H4 (cell line): ENCODE data around the gene CNNM2. TPM values are rescaled to one million over a fixed set of nuclear protein-coding genes. Genes with fewer than 3 reads are reported as not detected.

Experiments used
- total RNA-seq: library from RNA; depleted of rRNA; stranded (reverse); fragments of >200 nt; shearing (Covaris generic); gene quantifications from 2 replicates; pipeline ENCODE4 v1.2.3, GENCODE V29; 2014; rRNA removed

Gene CNNM2
- total RNA-seq, 1 experiment from 2014 or later: 3.4 TPM

Other genes with a start within 250 kb of the CNNM2 start
- 6.1 and 10.4 TPM in 2 replicates for gene ARL3, start 203.9 kb upstream of the CNNM2 start, total RNA-seq
- 2.5 and 3.3 TPM in 2 replicates for gene SFXN2, start 203.7 kb upstream of the CNNM2 start, total RNA-seq
- gene WBP1L, start 174.3 kb upstream of the CNNM2 start, total RNA-seq: 15.7 and 22.8 TPM in 2 replicates
- not detected in 2 replicates for gene CYP17A1, start 80.9 kb upstream of the CNNM2 start, total RNA-seq
- 19.1 and 25.1 TPM in 2 replicates for gene BORCS7, start 64.0 kb upstream of the CNNM2 start, total RNA-seq
- not detected in 2 replicates for gene AS3MT, start 48.8 kb upstream of the CNNM2 start, total RNA-seq